Calu3 (cell line): Measurements from ENCODE around the gene MYL12B. TPM values are rescaled to one million over a fixed set of nuclear protein-coding genes. Genes with fewer than 3 reads are reported as not detected.
A peak's percentile ranks its signal among the peaks of the same experiment; 100 is the strongest.

ENCODE experiments used
- BruUV-seq: library from RNA; stranded (reverse); fragments of 400-500 nt; replicated peaks from 2 replicates; lab custom pipeline; 2021; lab: Mats Ljungman, UMichigan
- CTCF ChIA-PET: fragments of 300-600 bp; sonication (Branson Sonifier 250); formaldehyde crosslinking; loops from one replicate; lab custom pipeline; 2022; ENCODE audit warnings: antibody characterized with exemption; lab: Charles Lee
- DNase-seq: peaks from one replicate; pipeline ENCODE4 v3.0.0; 2022
- H3K27ac Mint-ChIP-seq: one replicate; pipeline ENCODE4 v1.8.0; 2022; ENCODE audit warnings: mixed read lengths; ENCODE audit not compliant: unreplicated experiment
- H3K27me3 Mint-ChIP-seq: one replicate; pipeline ENCODE4 v1.8.0; 2022; ENCODE audit warnings: mixed read lengths; ENCODE audit not compliant: unreplicated experiment
- H3K36me3 Mint-ChIP-seq: one replicate; pipeline ENCODE4 v1.8.0; 2022; ENCODE audit warnings: mild to moderate bottlenecking, moderate library complexity, mixed read lengths; ENCODE audit not compliant: insufficient read depth, unreplicated experiment
- H3K4me1 Mint-ChIP-seq: one replicate; pipeline ENCODE4 v1.8.0; 2022; ENCODE audit warnings: mild to moderate bottlenecking, low read depth, mixed read lengths; ENCODE audit not compliant: unreplicated experiment
- H3K4me3 Mint-ChIP-seq: one replicate; pipeline ENCODE4 v1.8.0; 2022; ENCODE audit warnings: mild to moderate bottlenecking, low read depth, moderate library complexity, mixed read lengths; ENCODE audit not compliant: unreplicated experiment
- H3K9me3 Mint-ChIP-seq: one replicate; pipeline ENCODE4 v1.8.0; 2022; ENCODE audit warnings: low read depth, mixed read lengths; ENCODE audit not compliant: unreplicated experiment
- intact Hi-C: fragments of 100-400 bp; cut with micrococcal nuclease; formaldehyde crosslinking; loops from one replicate; pipeline ENCODE4 v1.10.0; 2022; ENCODE audit not compliant: unreplicated experiment
- total RNA-seq: library from RNA; stranded (reverse); gene quantifications from 2 replicates; pipeline ENCODE4 v1.2.3, GENCODE V29; 2022
- TF ChIP-seq, protein P1 (sequence below): fragments of 200-600 bp; IDR thresholded peaks from one replicate; pipeline ENCODE4 v1.8.0; 2022; ENCODE audit warnings: antibody characterized with exemption; ENCODE audit not compliant: unreplicated experiment

The MYL12B gene
- total RNA-seq, 1 experiment from 2014 or later, result 523 TPM

GRCh38 chr18:3214855-3215637 lies 46.9 kb upstream of the MYL12B start:
- peaks cover 12% of the 10 kb centered on the region for H3K36me3 Mint-ChIP-seq
- TF ChIP-seq, protein P1, sequence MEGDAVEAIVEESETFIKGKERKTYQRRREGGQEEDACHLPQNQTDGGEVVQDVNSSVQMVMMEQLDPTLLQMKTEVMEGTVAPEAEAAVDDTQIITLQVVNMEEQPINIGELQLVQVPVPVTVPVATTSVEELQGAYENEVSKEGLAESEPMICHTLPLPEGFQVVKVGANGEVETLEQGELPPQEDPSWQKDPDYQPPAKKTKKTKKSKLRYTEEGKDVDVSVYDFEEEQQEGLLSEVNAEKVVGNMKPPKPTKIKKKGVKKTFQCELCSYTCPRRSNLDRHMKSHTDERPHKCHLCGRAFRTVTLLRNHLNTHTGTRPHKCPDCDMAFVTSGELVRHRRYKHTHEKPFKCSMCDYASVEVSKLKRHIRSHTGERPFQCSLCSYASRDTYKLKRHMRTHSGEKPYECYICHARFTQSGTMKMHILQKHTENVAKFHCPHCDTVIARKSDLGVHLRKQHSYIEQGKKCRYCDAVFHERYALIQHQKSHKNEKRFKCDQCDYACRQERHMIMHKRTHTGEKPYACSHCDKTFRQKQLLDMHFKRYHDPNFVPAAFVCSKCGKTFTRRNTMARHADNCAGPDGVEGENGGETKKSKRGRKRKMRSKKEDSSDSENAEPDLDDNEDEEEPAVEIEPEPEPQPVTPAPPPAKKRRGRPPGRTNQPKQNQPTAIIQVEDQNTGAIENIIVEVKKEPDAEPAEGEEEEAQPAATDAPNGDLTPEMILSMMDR, result no peak
- BruUV-seq, result TSS peak; percentile 94
- H3K27me3 Mint-ChIP-seq, result no peaks in the 10 kb centered on the region
- peaks cover 4% of the 10 kb centered on the region for H3K9me3 Mint-ChIP-seq
- DNase-seq, result peak; percentile 81
- H3K27ac Mint-ChIP-seq, result peak overlapping the region; percentile 97
- CTCF ChIA-PET, result interaction anchor here (0.6 to 2.3 kb wide), 7 partner anchors 15 to 267 kb away, joined by 3 to 12 read pairs (median 4); no protein-coding TSS in a partner anchor
- peak overlapping the region; percentile 93 for H3K4me3 Mint-ChIP-seq
- intact Hi-C loops, result loop anchor here (5.0 kb wide), 2 partner anchors 32 to 58 kb away; partner anchors contain the start of gene MYL12A
- H3K4me1 Mint-ChIP-seq, result peaks cover 54% of the 10 kb centered on the region

- peak overlapping the region; percentile 97 for H3K27ac Mint-ChIP-seq
- BruUV-seq, result no TSS peak
Measured at GRCh38 chr18:3216987-3217386, 44.9 kb upstream of the MYL12B start.

GRCh38 chr18:3217948-3218647 lies 43.8 kb upstream of the MYL12B start:
- H3K9me3 Mint-ChIP-seq, result peaks cover 4% of the 10 kb centered on the region
- H3K4me3 Mint-ChIP-seq, result peak overlapping the region; percentile 4
- no peaks in the 10 kb centered on the region for H3K27me3 Mint-ChIP-seq
- CTCF ChIA-PET, result no interaction called here
- DNase-seq, result peak; percentile 54
- H3K36me3 Mint-ChIP-seq, result peaks cover 12% of the 10 kb centered on the region
- H3K27ac Mint-ChIP-seq, result peak overlapping the region; percentile 97
- intact Hi-C loops, result no loop called here
- BruUV-seq, result no TSS peak
- TF ChIP-seq, protein P1, result no peak
- H3K4me1 Mint-ChIP-seq, result peaks cover 35% of the 10 kb centered on the region

More at GRCh38 chr18:3216987-3217386, 44.9 kb upstream of the MYL12B start:
- Mint-ChIP-seq H3K27me3 (no peaks in the 10 kb centered on the region), H3K9me3 (peaks cover 4% of the 10 kb centered on the region), H3K4me3 (peak overlapping the region; percentile 4), H3K4me1 (peaks cover 35% of the 10 kb centered on the region), H3K36me3 (peaks cover 12% of the 10 kb centered on the region)
- CTCF ChIA-PET, result no interaction called here
- intact Hi-C loops, result no loop called here
- TF ChIP-seq, protein P1, result no peak
- DNase-seq, result no peak

DNA sequence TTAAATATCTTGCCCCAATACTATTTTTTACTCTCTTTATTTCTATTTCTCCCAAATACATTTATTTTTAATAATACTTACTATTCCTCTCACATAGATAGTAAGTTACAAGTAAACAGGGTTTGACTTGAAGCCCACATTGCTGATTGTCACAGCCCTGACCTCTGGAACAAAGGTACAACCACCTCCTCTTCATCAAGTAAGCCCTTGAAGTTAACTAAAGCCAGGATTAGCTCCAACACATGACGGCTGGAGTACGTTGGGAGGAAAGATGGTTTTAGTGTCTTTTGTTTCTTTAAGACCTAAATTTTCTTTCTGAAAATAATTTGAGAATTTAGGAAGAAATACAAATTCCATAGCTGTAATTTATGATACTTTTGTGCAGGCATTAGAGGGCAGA lies 43.1 kb upstream of the MYL12B start:
- intact Hi-C loops, result no loop called here
- no peak overlapping the region for H3K4me3 Mint-ChIP-seq
- no TSS peak for BruUV-seq
- CTCF ChIA-PET, result no interaction called here
- TF ChIP-seq, protein P1, result no peak
- no peak for DNase-seq
- H3K4me1 Mint-ChIP-seq, result peaks cover 42% of the 10 kb centered on the region
- H3K9me3 Mint-ChIP-seq, result peaks cover 4% of the 10 kb centered on the region
- H3K36me3 Mint-ChIP-seq, result peaks cover 12% of the 10 kb centered on the region
- H3K27me3 Mint-ChIP-seq, result no peaks in the 10 kb centered on the region
- no peak overlapping the region for H3K27ac Mint-ChIP-seq
